Measurements from ENCODE around the gene GPR146.
"Not testable (repeated sequence)": the region's sequence is repeated elsewhere in the genome, so short reads cannot be mapped to it uniquely, and the experiment has no call there.

GPR146 gene

GRCh38 chr7:1060315-1061072, 16.1 kb downstream of the GPR146 start:
- DNase-seq: no peak

- DNase-seq: no peak
These were observed 16.8 kb downstream of the GPR146 start for GRCh38 chr7:1061180-1061579.

- DNase-seq: no peak
These were observed 18.2 kb downstream of the GPR146 start for GRCh38 chr7:1062296-1063294.

- DNase-seq: no peak
These were observed 19.0 kb downstream of the GPR146 start for GRCh38 chr7:1063361-1063760.

GRCh38 chr7:1064581-1064980, 20.2 kb downstream of the GPR146 start:
- DNase-seq: no peak

GRCh38 chr7:1065263-1065584, 20.9 kb downstream of the GPR146 start:
- no peak for DNase-seq

GRCh38 chr7:1065585-1066241, 21.4 kb downstream of the GPR146 start:
- no peak for DNase-seq

GRCh38 chr7:1066242-1066588, 21.9 kb downstream of the GPR146 start:
- DNase-seq: no peak

GRCh38 chr7:1068013-1068412, 23.7 kb downstream of the GPR146 start:
- no peak for DNase-seq

- no peak for DNase-seq
These were observed 24.3 kb downstream of the GPR146 start for GRCh38 chr7:1068619-1069018.

GRCh38 chr7:1070544-1071011, 26.2 kb downstream of the GPR146 start:
- DNase-seq: no peak

GRCh38 chr7:1071731-1072254, 27.4 kb downstream of the GPR146 start:
- DNase-seq: no peak

- DNase-seq: no peak
These were observed 29.0 kb downstream of the GPR146 start for GRCh38 chr7:1073142-1073977.

- DNase-seq: not testable (repeated sequence)
These were observed 29.7 kb downstream of the GPR146 start for GRCh38 chr7:1074018-1074417.

GRCh38 chr7:1074593-1075431, 30.5 kb downstream of the GPR146 start:
- DNase-seq: no peak

GRCh38 chr7:1076184-1077072, 32.1 kb downstream of the GPR146 start:
- no peak for DNase-seq

- DNase-seq: no peak
These were observed 34.2 kb downstream of the GPR146 start for GRCh38 chr7:1078519-1078918.

GRCh38 chr7:1078985-1079384, 34.6 kb downstream of the GPR146 start:
- DNase-seq: no peak

GRCh38 chr7:1079546-1079945, 35.2 kb downstream of the GPR146 start:
- no peak for DNase-seq

GRCh38 chr7:1080252-1080920, 36.0 kb downstream of the GPR146 start:
- DNase-seq: no peak

All from NCI-H2081 treated with DMSO at 0.1 percent for 48 hours (cell line).